ENCODE data around the gene ALAD.
A peak's percentile ranks its signal among the peaks of the same experiment; 100 is the strongest.

- TF ChIP-seq POLR2A (IDR thresholded peaks at IDR 0.05) (no peak), CTCF (IDR thresholded peaks at IDR 0.05) (peak; percentile 47 to 80 (median 64))
These were observed 45.2 kb upstream of the ALAD start for GRCh38 chr9:113446323-113446740.
